Keratinocyte (primary cell): ENCODE measurements around the gene ADIPOR2. TPM values are rescaled to one million over a fixed set of nuclear protein-coding genes. Genes with fewer than 3 reads are reported as not detected.

ENCODE experiments used
- DNase-seq: peaks from one replicate; pipeline ENCODE4 v3.0.0-alpha.2; 2011; ENCODE audit warnings: low read depth, missing footprints, low spot score
- FAIRE-seq: peaks from 2 replicates; lab custom pipeline; 2011; peaks lifted over from hg19 to GRCh38; lab: Jason Lieb, UNC
- H2AFZ ChIP-seq: 2 replicates; pipeline ENCODE4 v1.6.0; 2012; ENCODE audit warnings: low read length, control low read depth, inconsistent platforms; ENCODE audit not compliant: control insufficient read depth
- H3K27ac ChIP-seq: 2 replicates; pipeline ENCODE4 v1.5.1; 2011; ENCODE audit warnings: low read length; ENCODE audit not compliant: control insufficient read depth, insufficient read depth
- H3K27me3 ChIP-seq: 3 replicates; pipeline ENCODE4 v1.6.0; 2011; ENCODE audit warnings: low read length; ENCODE audit not compliant: control insufficient read depth, insufficient read depth; ENCODE audit errors: extremely low read depth
- H3K36me3 ChIP-seq, 2 experiments: 2 replicates in 1 of 2; 3 replicates in 1 of 2; pipeline ENCODE4 v1.5.1; 2011; ENCODE audit warnings: low read length in 2 of 2, mild to moderate bottlenecking in 1 of 2; ENCODE audit not compliant: control insufficient read depth in 2 of 2, insufficient read depth in 2 of 2; ENCODE audit errors: extremely low read depth in 1 of 2
- H3K4me1 ChIP-seq: 3 replicates; pipeline ENCODE4 v1.5.1; 2011; ENCODE audit warnings: low read length; ENCODE audit not compliant: control insufficient read depth, insufficient read depth; ENCODE audit errors: extremely low read depth
- H3K4me2 ChIP-seq: 3 replicates; pipeline ENCODE4 v1.6.0; 2011; ENCODE audit warnings: low read depth, low read length; ENCODE audit not compliant: control insufficient read depth, insufficient read depth; ENCODE audit errors: extremely low read depth
- H3K4me3 ChIP-seq, 3 experiments: fragments of 200-600 bp in 1 of 3; sonication (generic) in 1 of 3; 2 replicates in 2 of 3; 3 replicates in 1 of 3; pipeline ENCODE4 v1.5.1; 2011 to 2016; ENCODE audit warnings: low read length in 3 of 3, mild to moderate bottlenecking in 3 of 3, control low read depth in 2 of 3, inconsistent platforms in 1 of 3, low read depth in 1 of 3, mixed read lengths in 1 of 3, mixed run types in 1 of 3, moderate library complexity in 1 of 3; ENCODE audit not compliant: control insufficient read depth in 2 of 3, insufficient read depth in 2 of 3; ENCODE audit errors: extremely low read depth in 1 of 3
- H3K79me2 ChIP-seq: 2 replicates; pipeline ENCODE4 v1.6.0; 2012; ENCODE audit warnings: low read length; ENCODE audit not compliant: control insufficient read depth, insufficient read depth
- H3K9ac ChIP-seq: 3 replicates; pipeline ENCODE4 v1.6.0; 2011; ENCODE audit warnings: low read length; ENCODE audit not compliant: control insufficient read depth, insufficient read depth; ENCODE audit errors: extremely low read depth
- H3K9me1 ChIP-seq: 3 replicates; pipeline ENCODE4 v1.6.0; 2011; ENCODE audit warnings: low read length; ENCODE audit not compliant: control insufficient read depth, insufficient read depth; ENCODE audit errors: extremely low read depth
- H3K9me3 ChIP-seq: 2 replicates; pipeline ENCODE4 v1.5.1; 2012; ENCODE audit warnings: low read depth, low read length; ENCODE audit not compliant: control insufficient read depth
- H4K20me1 ChIP-seq: 3 replicates; pipeline ENCODE4 v1.6.0; 2011; ENCODE audit warnings: low read length; ENCODE audit not compliant: control insufficient read depth, insufficient read depth; ENCODE audit errors: extremely low read depth
- CTCF ChIP-seq, 3 experiments: IDR thresholded peaks in 1 of 3; conservative IDR thresholded peaks in 1 of 3; optimal IDR thresholded peaks in 1 of 3; 2 replicates in 2 of 3; 3 replicates in 1 of 3; pipeline versions ENCODE3 to v1.5.1; 2011; ENCODE audit warnings: low read length in 3 of 3, mild to moderate bottlenecking in 3 of 3, moderate library complexity in 2 of 3, control low read depth in 1 of 3, inconsistent platforms in 1 of 3; ENCODE audit not compliant: insufficient read depth in 2 of 3; ENCODE audit errors: extremely low read depth in 1 of 3
- EZH2 ChIP-seq: IDR thresholded peaks from one replicate; pipeline ENCODE4 v1.6.1; 2012; ENCODE audit warnings: inconsistent platforms, mild to moderate bottlenecking, low read length, moderate library complexity
- dilution Hi-C: fragments of 300-500 bp; cut with MboI; formaldehyde crosslinking; loops from one replicate; pipeline ENCODE4 v1.7.0; 2020; ENCODE audit warnings: low sequenced_read_pairs; ENCODE audit not compliant: extremely low pct_ligation_motif_present
- polyA plus RNA-seq, 5 experiments: library from polyadenylated mRNA; depleted of rRNA in 3 of 5; stranded (reverse) in 3 of 5; stranded (forward) in 1 of 5; unstranded in 1 of 5; fragments of >200 nt; gene quantifications; 1 replicate in 1 of 5; 2 replicates in 3 of 5; 3 replicates in 1 of 5; pipeline versions ENCODE4 v1.2.1 to v1.2.3, GENCODE V29; 2011 to 2012; ENCODE audit warnings: missing spikeins in 2 of 5, low read depth in 1 of 5, low replicate concordance in 1 of 5
- small RNA-seq, 3 experiments: library from RNA; depleted of rRNA; stranded (forward); fragments of <200 nt; gene quantifications; one replicate each; pipeline ENCODE3, GENCODE V24; 2012; ENCODE audit warnings: low read depth in 3 of 3, low replicate concordance in 1 of 3; ENCODE audit not compliant: insufficient read length in 3 of 3

ADIPOR2 gene
- polyA plus RNA-seq, 1 donor (not counting 4 experiments of a cell fraction or from before 2014, with no cell fraction given), result 59.4 TPM

- Histone ChIP-seq H3K36me3 (no peaks in the 10 kb centered on the region), H3K9me1 (no peaks in the 10 kb centered on the region), H3K4me3 (no peak overlapping the region), H3K9ac (no peak overlapping the region), H3K27me3 (peaks cover 15% of the 10 kb centered on the region), H3K27ac (no peak overlapping the region), H3K9me3 (no peaks in the 10 kb centered on the region), H2AFZ (no peak overlapping the region), H3K4me2 (no peak overlapping the region), H3K79me2 (no peaks in the 10 kb centered on the region), H3K4me1 (no peaks in the 10 kb centered on the region), H4K20me1 (no peaks in the 10 kb centered on the region)
- dilution Hi-C loops, result no loop called here
- TF ChIP-seq CTCF (optimal IDR thresholded peaks at IDR 0.05 in 1 of 3, IDR thresholded peaks at IDR 0.05 in 1 of 3, conservative IDR thresholded peaks at IDR 0.05 in 1 of 3; ENCODE audit: extremely low read depth in 1 of 3, insufficient read depth in 2 of 3, low read length in 3 of 3) (no peak), EZH2 (no peak)
- DNase-seq, result no peak
- no peak for FAIRE-seq
Observed at GRCh38 chr12:1836854-1837421, 146.1 kb downstream of the ADIPOR2 start.

DNA sequence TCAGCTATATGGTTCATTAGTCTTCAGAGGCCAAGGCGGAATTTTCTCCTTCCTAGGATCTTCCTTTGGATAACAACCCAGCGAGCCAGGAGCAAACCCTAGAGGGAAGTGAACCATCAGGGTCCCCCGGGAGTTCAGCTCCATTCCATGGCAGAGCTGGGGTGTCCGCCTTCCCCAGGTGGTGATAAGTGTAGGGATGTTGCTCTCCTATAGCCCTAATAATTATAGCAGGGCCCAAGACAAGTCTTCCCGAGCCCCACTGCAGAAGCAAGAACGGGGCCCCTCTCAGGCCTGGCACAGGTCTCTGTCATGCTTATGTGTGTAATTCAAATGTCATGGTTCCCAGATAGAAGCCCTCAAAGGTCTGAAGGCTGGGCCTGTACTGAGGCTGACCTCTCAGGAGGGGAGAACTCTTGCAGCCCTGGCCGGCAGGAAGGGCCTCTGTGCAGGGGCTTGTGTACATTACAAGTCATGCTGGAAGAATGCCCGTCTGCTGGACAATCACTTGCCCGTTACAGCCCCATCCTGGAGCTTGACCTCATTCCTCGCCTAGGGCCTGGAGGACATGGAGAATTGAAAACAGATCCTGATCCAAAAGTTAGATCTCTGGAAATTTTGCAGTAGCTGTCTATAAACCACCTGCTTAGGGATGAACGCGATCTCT lies 146.8 kb downstream of the ADIPOR2 start:
- H3K9me1 ChIP-seq, result no peaks in the 10 kb centered on the region
- no peak overlapping the region for H3K27ac ChIP-seq
- no peak overlapping the region for H3K4me3 ChIP-seq
- no peak overlapping the region for H3K9ac ChIP-seq
- H3K9me3 ChIP-seq, result no peaks in the 10 kb centered on the region
- no peak for TF ChIP-seq CTCF (optimal IDR thresholded peaks at IDR 0.05 in 1 of 3, IDR thresholded peaks at IDR 0.05 in 1 of 3, conservative IDR thresholded peaks at IDR 0.05 in 1 of 3; ENCODE audit: extremely low read depth in 1 of 3, insufficient read depth in 2 of 3, low read length in 3 of 3)
- no peak for TF ChIP-seq EZH2
- H3K4me2 ChIP-seq, result no peak overlapping the region
- no peaks in the 10 kb centered on the region for H3K36me3 ChIP-seq
- no peaks in the 10 kb centered on the region for H3K79me2 ChIP-seq
- no peak for FAIRE-seq
- no peak overlapping the region for H2AFZ ChIP-seq
- H3K27me3 ChIP-seq, result peaks cover 13% of the 10 kb centered on the region
- no peak for DNase-seq
- dilution Hi-C loops, result no loop called here
- H3K4me1 ChIP-seq, result no peaks in the 10 kb centered on the region
- H4K20me1 ChIP-seq, result no peaks in the 10 kb centered on the region

Small RNA genes lying within 50 kb of the gene (small RNA-seq; reads per million reads assigned to genes)
- gene MIR3649, result 0 to 0.25 (median 0) reads per million in 3 experiments

Other genes starting within 250 kb of the ADIPOR2 start
- 1.8 to 3.0 TPM (median 2.1 TPM) in 3 replicates for gene FBXL14, start 96.5 kb upstream of the ADIPOR2 start, polyA plus RNA-seq
- gene WNT5B, start 61.8 kb upstream of the ADIPOR2 start, polyA plus RNA-seq, result 11.9 to 27.8 TPM (median 12.3 TPM) in 3 replicates
- gene LRTM2, start 129.5 kb downstream of the ADIPOR2 start, polyA plus RNA-seq, result not detected in 3 replicates
- 0.03 to 0.09 TPM (median 0.05 TPM) in 3 replicates for gene CACNA2D4, start 227.6 kb downstream of the ADIPOR2 start, polyA plus RNA-seq